ENCODE results near the gene CCDC170.

- TF ChIP-seq CTCF (conservative IDR thresholded peaks at IDR 0.05; ENCODE audit: low read length) (no peak), EZH2phosphoT487 (IDR thresholded peaks at IDR 0.05; ENCODE audit: borderline replicate concordance) (no peak)
Observed at GRCh38 chr6:151577257-151577656, 83.4 kb downstream of the CCDC170 start.

Data from Loucy (cell line).